RWPE2 (cell line): ENCODE data around the gene CNOT1.
A peak's percentile ranks its signal among the peaks of the same experiment; 100 is the strongest.
"Not testable (repeated sequence)": the region's sequence is repeated elsewhere in the genome, so short reads cannot be mapped to it uniquely, and the experiment has no call there.

Experiments
- ATAC-seq: fragments of 200-7000 bp; cut with Tn5 transposase; 3 replicates; pipeline ENCODE4 v1.9.1; 2021; ENCODE audit warnings: low read depth
- DNase-seq: peaks from one replicate; pipeline ENCODE4 v3.0.0-alpha.2; 2020; ENCODE audit warnings: low spot score
- H3K27ac ChIP-seq: fragments of 450-650 bp; 2 replicates; pipeline ENCODE4 v1.5.1; 2017; ENCODE audit warnings: mild to moderate bottlenecking; ENCODE audit not compliant: poor library complexity, severe bottlenecking
- H3K27me3 ChIP-seq: fragments of 250-450 bp; sonication (Bioruptor Pico); 2 replicates; pipeline ENCODE4 v1.5.1; 2021; ENCODE audit warnings: mild to moderate bottlenecking, moderate library complexity; ENCODE audit not compliant: insufficient read depth, poor library complexity, severe bottlenecking
- H3K36me3 ChIP-seq: fragments of 250-450 bp; sonication (Bioruptor Pico); 2 replicates; pipeline ENCODE4 v1.5.1; 2020; ENCODE audit warnings: low read depth, mild to moderate bottlenecking, moderate library complexity
- H3K4me1 ChIP-seq: fragments of 250-450 bp; sonication (Bioruptor Pico); 2 replicates; pipeline ENCODE4 v1.5.1; 2021; ENCODE audit warnings: mild to moderate bottlenecking, moderate library complexity; ENCODE audit not compliant: insufficient read depth, poor library complexity, severe bottlenecking
- H3K4me3 ChIP-seq: fragments of 250-450 bp; sonication (Bioruptor Pico); 2 replicates; pipeline ENCODE4 v1.5.1; 2021; ENCODE audit warnings: mild to moderate bottlenecking, moderate library complexity; ENCODE audit not compliant: severe bottlenecking
- H3K9me3 ChIP-seq: fragments of 250-450 bp; sonication (Bioruptor Pico); 2 replicates; pipeline ENCODE4 v1.5.1; 2021; ENCODE audit warnings: mild to moderate bottlenecking, moderate library complexity; ENCODE audit not compliant: severe bottlenecking
- CTCF ChIP-seq: fragments of 450-650 bp; IDR thresholded peaks from one replicate; pipeline ENCODE4 v1.5.1; 2017; ENCODE audit warnings: mild to moderate bottlenecking, moderate library complexity; ENCODE audit not compliant: poor library complexity, severe bottlenecking

CNOT1 gene

GRCh38 chr16:58670177-58670576 lies 40.6 kb upstream of the CNOT1 start:
- Histone ChIP-seq H3K36me3 (no peaks in the 10 kb centered on the region; the same call in 1 of the 2 replicates), H3K27me3 (no peaks in the 10 kb centered on the region), H3K27ac (no peak overlapping the region), H3K4me3 (no peak overlapping the region), H3K4me1 (no peaks in the 10 kb centered on the region), H3K9me3 (no peaks in the 10 kb centered on the region)
- DNase-seq (no peak), ATAC-seq (no peak)
- no peak for TF ChIP-seq CTCF

- no peaks in the 10 kb centered on the region for H3K4me1 ChIP-seq
- no peak overlapping the region for H3K4me3 ChIP-seq
- DNase-seq (no peak), ATAC-seq (no peak)
- no peaks in the 10 kb centered on the region for H3K36me3 ChIP-seq
- H3K9me3 ChIP-seq, result no peaks in the 10 kb centered on the region
- no peak for TF ChIP-seq CTCF
- no peaks in the 10 kb centered on the region for H3K27me3 ChIP-seq
- no peak overlapping the region for H3K27ac ChIP-seq
Measured at GRCh38 chr16:58665200-58665599, 35.6 kb upstream of the CNOT1 start.

- no peak for DNase-seq
- no peak overlapping the region for H3K27ac ChIP-seq
- no peaks in the 10 kb centered on the region for H3K9me3 ChIP-seq
- peak; percentile 81 for TF ChIP-seq CTCF
- ATAC-seq, result peak; percentile 97
- H3K4me3 ChIP-seq, result no peak overlapping the region
- no peaks in the 10 kb centered on the region for H3K36me3 ChIP-seq
- H3K27me3 ChIP-seq, result no peaks in the 10 kb centered on the region
- H3K4me1 ChIP-seq, result no peaks in the 10 kb centered on the region
Measured at GRCh38 chr16:58661199-58661830, 31.7 kb upstream of the CNOT1 start.

GRCh38 chr16:58659911-58660310 lies 30.3 kb upstream of the CNOT1 start:
- H3K9me3 ChIP-seq, H3K27ac ChIP-seq, ATAC-seq, H3K4me3 ChIP-seq, H3K36me3 ChIP-seq, H3K27me3 ChIP-seq, H3K4me1 ChIP-seq, DNase-seq: not testable (repeated sequence)

GRCh38 chr16:58658796-58659211 lies 29.2 kb upstream of the CNOT1 start:
- H3K36me3 ChIP-seq, result no peaks in the 10 kb centered on the region
- H3K27ac ChIP-seq, result no peak overlapping the region
- H3K27me3 ChIP-seq, result no peaks in the 10 kb centered on the region
- H3K9me3 ChIP-seq, result no peaks in the 10 kb centered on the region
- ATAC-seq, result no peak
- no peak overlapping the region for H3K4me3 ChIP-seq
- DNase-seq, result no peak
- no peaks in the 10 kb centered on the region for H3K4me1 ChIP-seq
- TF ChIP-seq CTCF, result no peak
